ENCODE results near the gene KCNK3. TPM values are rescaled to one million over a fixed set of nuclear protein-coding genes. Genes with fewer than 3 reads are reported as not detected.
"Not testable (repeated sequence)": the region's sequence is repeated elsewhere in the genome, so short reads cannot be mapped to it uniquely, and the experiment has no call there.

Gene KCNK3
- total RNA-seq (2014; rRNA removed): 0.32 TPM in 1 of 2 replicates, not detected in the other
- polyA plus RNA-seq (2012): not detected

GRCh38 chr2:26692279-26692896 lies at the start of gene KCNK3:
Gene KCNK3, plus strand, starts transcription at chr2:26692722. Its CDS starts 154 bp downstream, at chr2:26692876.
- DNase-seq (ENCODE audit: low read depth): peak; percentile 11

- no peak for DNase-seq (ENCODE audit: low read depth)
These were observed 48.2 kb upstream of the KCNK3 start for GRCh38 chr2:26644188-26644835.

- DNase-seq (ENCODE audit: low read depth): no peak
These were observed 46.8 kb upstream of the KCNK3 start for GRCh38 chr2:26645762-26646161.

GRCh38 chr2:26646986-26647672 lies 45.4 kb upstream of the KCNK3 start:
- no peak for DNase-seq (ENCODE audit: low read depth)

GRCh38 chr2:26647981-26648380 lies 44.5 kb upstream of the KCNK3 start:
- DNase-seq (ENCODE audit: low read depth): no peak

GRCh38 chr2:26648516-26648915 lies 44.0 kb upstream of the KCNK3 start:
- no peak for DNase-seq (ENCODE audit: low read depth)

GRCh38 chr2:26649322-26649721 lies 43.2 kb upstream of the KCNK3 start:
- DNase-seq (ENCODE audit: low read depth): no peak

GRCh38 chr2:26649992-26650712 lies 42.4 kb upstream of the KCNK3 start:
- no peak for DNase-seq (ENCODE audit: low read depth)

- DNase-seq (ENCODE audit: low read depth): no peak
These were observed 41.6 kb upstream of the KCNK3 start for GRCh38 chr2:26650713-26651469.

- DNase-seq (ENCODE audit: low read depth): no peak
These were observed 41.1 kb upstream of the KCNK3 start for GRCh38 chr2:26651470-26651771.

GRCh38 chr2:26651799-26652198 lies 40.7 kb upstream of the KCNK3 start:
- DNase-seq (ENCODE audit: low read depth): no peak

GRCh38 chr2:26652361-26653041 lies 40.0 kb upstream of the KCNK3 start:
- DNase-seq (ENCODE audit: low read depth): no peak

- DNase-seq (ENCODE audit: low read depth): no peak
These were observed 39.1 kb upstream of the KCNK3 start for GRCh38 chr2:26653207-26654060.

GRCh38 chr2:26654061-26654340 lies 38.5 kb upstream of the KCNK3 start:
- no peak for DNase-seq (ENCODE audit: low read depth)

GRCh38 chr2:26655120-26655519 lies 37.4 kb upstream of the KCNK3 start:
- DNase-seq (ENCODE audit: low read depth): not testable (repeated sequence)

GRCh38 chr2:26655611-26656195 lies 36.8 kb upstream of the KCNK3 start:
- DNase-seq (ENCODE audit: low read depth): no peak

- DNase-seq (ENCODE audit: low read depth): no peak
These were observed 35.3 kb upstream of the KCNK3 start for GRCh38 chr2:26657265-26657664.

- DNase-seq (ENCODE audit: low read depth): no peak
These were observed 33.7 kb upstream of the KCNK3 start for GRCh38 chr2:26658691-26659346.

GRCh38 chr2:26660363-26660962 lies 32.1 kb upstream of the KCNK3 start:
- no peak for DNase-seq (ENCODE audit: low read depth)
